ENCODE results near the gene HS1BP3.

HS1BP3 gene

DNA sequence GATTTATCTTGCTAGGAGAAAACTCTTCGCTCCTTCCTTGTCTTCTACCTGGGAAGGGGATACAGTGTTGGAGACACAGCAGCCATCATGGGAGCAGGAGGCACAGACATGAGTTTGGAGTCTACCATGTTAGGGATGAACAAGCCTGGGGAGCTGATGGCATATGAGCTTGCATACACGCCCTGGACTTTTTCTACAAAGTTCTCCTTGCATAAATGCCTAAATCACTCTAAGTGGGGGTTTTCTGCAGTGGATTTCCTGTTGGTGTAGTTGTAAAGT, 3.6 kb upstream of the HS1BP3 start:
- H3K9ac ChIP-seq (ENCODE audit: low read depth, low read length) = no peak overlapping the region
- peaks cover 6% of the 10 kb centered on the region for H3K4me1 ChIP-seq (ENCODE audit: control insufficient read depth, insufficient read depth, low read length)
- peaks cover 18% of the 10 kb centered on the region for H3K27me3 ChIP-seq (ENCODE audit: control insufficient read depth, insufficient read depth, low read length)
- no peak overlapping the region for H3K4me3 ChIP-seq (ENCODE audit: low read depth, low read length)
- no peaks in the 10 kb centered on the region for H3K9me3 ChIP-seq (ENCODE audit: control insufficient read depth, insufficient read depth, low read length)
- H3K36me3 ChIP-seq (ENCODE audit: control insufficient read depth, insufficient read depth, low read length) = no peaks in the 10 kb centered on the region

DNA sequence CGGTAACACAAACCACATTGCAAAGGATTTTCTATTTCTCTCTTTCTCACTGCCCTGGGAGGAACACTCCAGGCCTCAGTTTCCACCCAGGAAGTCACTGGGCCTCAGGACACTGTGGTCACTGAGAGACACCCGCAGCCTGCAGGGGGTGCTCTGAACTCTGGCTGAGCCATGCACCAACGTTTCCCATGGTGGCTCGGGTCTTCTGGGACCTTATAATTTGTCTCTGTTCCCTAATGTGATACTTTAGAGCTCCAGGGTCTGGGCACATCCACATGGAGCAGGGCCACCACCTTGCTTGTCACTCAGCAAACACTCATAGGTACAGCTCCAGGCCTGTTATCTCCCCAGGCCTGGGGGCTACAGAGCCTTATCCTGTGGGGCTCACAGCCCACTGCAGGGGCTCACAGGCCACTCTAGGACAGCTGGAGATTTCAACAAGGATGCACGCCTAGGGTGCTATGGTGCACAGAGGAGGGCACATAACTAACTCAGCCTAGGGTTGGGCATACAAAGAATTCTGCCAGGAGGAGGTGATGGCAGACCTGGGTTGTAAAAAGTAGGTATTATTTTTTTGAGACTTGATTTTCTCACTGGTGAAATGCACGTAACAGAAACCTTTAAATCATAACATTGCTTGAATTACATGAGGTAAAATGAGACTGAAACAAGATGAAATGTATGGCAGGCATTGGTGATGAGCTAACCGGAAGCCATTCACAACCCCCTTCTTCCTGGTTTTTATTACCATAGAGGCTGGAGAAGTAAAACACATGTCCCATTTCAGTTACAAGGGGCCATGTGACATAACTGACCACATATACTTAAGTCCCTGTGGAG, 3.0 kb upstream of the HS1BP3 start:
- Histone ChIP-seq H3K27me3 (ENCODE audit: control insufficient read depth, insufficient read depth, low read length) (peaks cover 18% of the 10 kb centered on the region), H3K4me1 (ENCODE audit: control insufficient read depth, insufficient read depth, low read length) (peaks cover 6% of the 10 kb centered on the region), H3K9ac (ENCODE audit: low read depth, low read length) (no peak overlapping the region), H3K4me3 (ENCODE audit: low read depth, low read length) (no peak overlapping the region), H3K9me3 (ENCODE audit: control insufficient read depth, insufficient read depth, low read length) (no peaks in the 10 kb centered on the region), H3K36me3 (ENCODE audit: control insufficient read depth, insufficient read depth, low read length) (no peaks in the 10 kb centered on the region)

DNA sequence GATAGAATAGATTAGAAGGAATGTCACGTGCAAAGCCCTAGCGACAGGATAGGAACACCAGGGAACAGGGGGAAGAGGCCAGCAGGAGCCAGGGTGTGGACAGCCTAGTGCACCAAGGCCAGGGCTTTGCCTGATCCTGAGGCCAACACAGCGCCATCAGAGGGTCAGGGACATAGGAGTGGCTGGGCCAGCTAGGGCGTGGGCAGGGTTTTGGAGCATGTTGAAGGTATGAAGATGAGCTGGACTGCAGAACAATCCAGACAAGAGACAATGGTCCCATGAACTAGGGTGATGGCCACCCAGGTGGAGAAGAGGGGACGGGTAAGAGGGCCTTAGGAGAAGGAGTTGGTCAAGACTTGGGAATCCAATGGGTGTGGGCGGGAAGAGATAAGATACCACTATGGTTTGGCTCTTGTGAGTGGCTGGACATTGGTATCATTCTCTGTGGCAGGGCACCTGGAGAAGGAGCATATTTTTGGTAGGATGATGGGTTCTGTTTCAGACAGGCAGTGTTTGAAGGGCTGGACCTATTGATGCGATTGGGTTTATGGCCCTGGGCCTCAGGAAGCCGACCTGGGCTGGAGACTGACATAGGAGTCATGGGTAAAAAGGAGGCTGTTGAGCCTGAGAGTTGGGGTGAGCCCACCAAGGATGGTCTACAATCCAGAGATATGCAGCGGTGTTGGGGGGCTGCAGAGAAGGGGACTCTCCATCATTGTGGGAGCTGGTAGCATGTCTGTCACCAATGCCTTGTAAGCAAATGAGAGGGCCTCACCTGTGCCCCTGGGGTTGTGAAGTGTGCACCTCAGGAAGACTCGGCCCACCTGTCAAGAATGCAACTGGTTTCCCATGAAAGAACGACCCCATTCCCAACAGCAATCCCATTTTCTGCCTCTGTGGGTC, 2.0 kb upstream of the HS1BP3 start:
- Histone ChIP-seq H3K4me3 (ENCODE audit: low read depth, low read length) (no peak overlapping the region), H3K4me1 (ENCODE audit: control insufficient read depth, insufficient read depth, low read length) (peaks cover 6% of the 10 kb centered on the region), H3K36me3 (ENCODE audit: control insufficient read depth, insufficient read depth, low read length) (no peaks in the 10 kb centered on the region), H3K9ac (ENCODE audit: low read depth, low read length) (no peak overlapping the region), H3K27me3 (ENCODE audit: control insufficient read depth, insufficient read depth, low read length) (peaks cover 18% of the 10 kb centered on the region), H3K9me3 (ENCODE audit: control insufficient read depth, insufficient read depth, low read length) (no peaks in the 10 kb centered on the region)

DNA sequence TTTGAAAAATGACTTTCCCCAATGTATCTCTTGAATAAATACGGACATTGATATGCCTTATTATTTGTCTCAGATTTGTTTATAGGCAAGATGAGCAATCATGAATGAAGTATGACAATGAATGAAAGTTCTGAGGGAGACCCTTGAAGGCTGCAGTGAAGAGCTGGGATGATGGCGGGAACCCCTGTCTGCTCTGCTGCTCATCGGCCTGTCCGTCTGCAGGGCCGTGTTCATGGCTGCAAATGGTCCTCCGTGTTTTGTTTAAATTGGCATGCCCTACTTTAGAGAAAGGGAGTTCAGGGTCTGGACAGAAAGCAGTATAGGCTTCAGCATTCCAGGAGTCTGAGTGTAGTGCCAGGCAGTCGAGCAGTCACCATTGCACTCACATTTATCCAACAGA, 1.2 kb upstream of the HS1BP3 start:
- no peak overlapping the region for H3K9ac ChIP-seq (ENCODE audit: low read depth, low read length)
- H3K9me3 ChIP-seq (ENCODE audit: control insufficient read depth, insufficient read depth, low read length) = no peaks in the 10 kb centered on the region
- peaks cover 6% of the 10 kb centered on the region for H3K4me1 ChIP-seq (ENCODE audit: control insufficient read depth, insufficient read depth, low read length)
- H3K27me3 ChIP-seq (ENCODE audit: control insufficient read depth, insufficient read depth, low read length) = peaks cover 18% of the 10 kb centered on the region
- no peak overlapping the region for H3K4me3 ChIP-seq (ENCODE audit: low read depth, low read length)
- no peaks in the 10 kb centered on the region for H3K36me3 ChIP-seq (ENCODE audit: control insufficient read depth, insufficient read depth, low read length)

DNA sequence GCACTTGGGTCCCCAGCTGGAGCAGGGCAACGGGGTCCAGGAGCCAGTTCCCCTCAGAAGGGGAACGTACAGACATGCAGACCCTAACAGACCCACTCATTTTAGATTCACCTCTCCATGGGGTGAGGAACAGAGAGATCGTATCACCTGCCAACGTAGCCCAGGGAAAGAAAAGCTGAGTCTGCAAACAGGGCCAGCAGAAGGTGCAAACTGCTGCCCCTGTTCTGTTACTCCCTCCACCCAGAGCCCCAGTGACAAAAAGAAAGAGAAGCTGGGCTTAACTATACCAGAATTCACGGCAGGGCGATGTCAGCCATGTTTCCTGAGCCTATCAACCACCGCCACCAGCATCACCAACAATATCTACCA, 817 bp upstream of the HS1BP3 start:
- Histone ChIP-seq H3K4me3 (ENCODE audit: low read depth, low read length) (peak overlapping the region; percentile 88), H3K4me1 (ENCODE audit: control insufficient read depth, insufficient read depth, low read length) (peaks cover 6% of the 10 kb centered on the region), H3K9ac (ENCODE audit: low read depth, low read length) (peak overlapping the region; percentile 82), H3K36me3 (ENCODE audit: control insufficient read depth, insufficient read depth, low read length) (no peaks in the 10 kb centered on the region), H3K27me3 (ENCODE audit: control insufficient read depth, insufficient read depth, low read length) (peaks cover 18% of the 10 kb centered on the region), H3K9me3 (ENCODE audit: control insufficient read depth, insufficient read depth, low read length) (no peaks in the 10 kb centered on the region)

DNA sequence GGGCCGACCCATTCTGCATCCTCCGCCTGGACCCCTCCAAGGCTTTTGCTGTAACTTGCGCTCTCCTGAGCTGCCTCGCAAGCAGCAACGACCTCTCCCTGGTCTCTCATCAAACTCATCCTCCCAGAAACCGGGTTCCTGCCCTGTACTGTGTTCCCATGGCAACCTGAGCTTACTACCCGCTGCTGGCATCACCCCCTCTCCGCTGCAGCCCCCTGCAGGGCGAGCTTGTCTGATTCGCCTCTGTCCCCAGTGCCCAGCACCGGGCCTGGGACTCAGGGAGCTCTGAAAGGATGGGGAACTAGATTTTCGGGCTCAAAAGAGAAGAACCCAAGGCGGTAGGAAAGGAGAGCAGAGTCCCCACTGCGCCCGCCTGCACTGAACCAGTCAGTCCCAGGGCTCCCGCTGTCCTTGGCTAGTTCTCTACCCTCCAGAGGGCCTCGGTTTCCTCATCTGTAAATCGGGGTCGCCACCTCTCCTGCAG, 463 bp downstream of the HS1BP3 start:
- Histone ChIP-seq H3K4me1 (ENCODE audit: control insufficient read depth, insufficient read depth, low read length) (peaks cover 6% of the 10 kb centered on the region), H3K4me3 (ENCODE audit: low read depth, low read length) (peak overlapping the region; percentile 88), H3K9me3 (ENCODE audit: control insufficient read depth, insufficient read depth, low read length) (no peaks in the 10 kb centered on the region), H3K36me3 (ENCODE audit: control insufficient read depth, insufficient read depth, low read length) (no peaks in the 10 kb centered on the region), H3K9ac (ENCODE audit: low read depth, low read length) (peak overlapping the region; percentile 83), H3K27me3 (ENCODE audit: control insufficient read depth, insufficient read depth, low read length) (peaks cover 18% of the 10 kb centered on the region)

DNA sequence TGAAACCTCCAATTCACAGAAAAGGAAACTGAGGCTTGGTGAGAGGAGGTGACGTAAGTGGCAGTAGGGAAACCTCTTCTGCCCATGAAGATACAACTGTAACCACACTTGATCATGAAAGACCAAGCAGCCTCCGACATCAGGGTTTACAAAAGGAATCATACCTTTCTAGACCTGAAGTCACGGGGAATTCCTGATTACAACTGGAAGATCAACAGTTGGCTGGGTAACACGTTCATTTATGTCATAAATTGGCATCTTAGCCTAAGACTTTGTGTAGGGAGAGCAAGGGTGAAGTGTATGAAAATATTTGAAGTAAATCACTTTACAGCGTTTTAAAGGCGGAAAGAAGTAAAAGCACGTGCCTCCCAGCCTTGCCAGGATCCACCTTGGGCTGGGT, 922 bp downstream of the HS1BP3 start:
- Histone ChIP-seq H3K36me3 (ENCODE audit: control insufficient read depth, insufficient read depth, low read length) (peaks cover 4% of the 10 kb centered on the region), H3K9me3 (ENCODE audit: control insufficient read depth, insufficient read depth, low read length) (no peaks in the 10 kb centered on the region), H3K27me3 (ENCODE audit: control insufficient read depth, insufficient read depth, low read length) (peaks cover 18% of the 10 kb centered on the region), H3K9ac (ENCODE audit: low read depth, low read length) (no peak overlapping the region), H3K4me1 (ENCODE audit: control insufficient read depth, insufficient read depth, low read length) (peaks cover 6% of the 10 kb centered on the region), H3K4me3 (ENCODE audit: low read depth, low read length) (peak overlapping the region; percentile 88)

DNA sequence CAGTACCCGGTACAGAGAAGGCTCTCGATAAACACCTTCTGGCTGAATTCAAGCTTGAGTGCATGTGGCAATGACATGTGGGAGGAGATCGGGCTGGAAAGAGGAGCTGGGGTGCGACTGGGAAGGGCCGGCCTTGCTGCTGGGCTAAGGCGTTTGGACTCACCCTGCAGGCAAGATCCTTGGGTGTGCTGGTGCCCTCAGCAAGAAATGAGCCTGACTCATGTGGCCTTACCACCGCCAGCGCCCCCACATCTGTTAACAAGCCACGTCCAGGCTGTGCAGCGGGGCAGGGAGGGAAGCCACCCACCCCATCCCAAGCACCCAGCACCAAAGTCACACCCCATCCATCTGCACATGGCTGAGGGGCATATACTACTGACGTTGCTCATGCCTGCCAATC, 1.3 kb downstream of the HS1BP3 start:
- peaks cover 17% of the 10 kb centered on the region for H3K27me3 ChIP-seq (ENCODE audit: control insufficient read depth, insufficient read depth, low read length)

DNA sequence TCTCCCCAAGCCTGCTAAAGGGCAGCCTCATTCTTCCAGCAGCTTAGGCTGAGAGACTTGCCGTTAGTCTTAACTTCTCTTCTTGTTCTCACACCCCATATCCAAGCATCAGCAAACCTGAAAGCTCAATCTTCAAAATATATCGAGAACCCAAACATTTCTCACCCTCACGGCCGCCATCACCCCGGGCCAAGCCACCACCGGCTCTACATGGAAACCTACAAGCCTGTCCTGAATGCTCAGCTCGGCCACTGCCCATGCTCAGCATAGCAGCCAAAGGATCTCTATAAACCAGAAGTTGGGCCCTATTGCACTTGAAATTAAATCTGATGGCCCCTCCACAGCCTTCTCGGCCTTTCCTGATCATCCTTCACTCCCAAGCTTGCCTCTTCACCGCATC, 2.1 kb downstream of the HS1BP3 start:
- Histone ChIP-seq H3K36me3 (ENCODE audit: control insufficient read depth, insufficient read depth, low read length) (peaks cover 5% of the 10 kb centered on the region), H3K27me3 (ENCODE audit: control insufficient read depth, insufficient read depth, low read length) (peaks cover 15% of the 10 kb centered on the region), H3K4me1 (ENCODE audit: control insufficient read depth, insufficient read depth, low read length) (peaks cover 6% of the 10 kb centered on the region), H3K4me3 (ENCODE audit: low read depth, low read length) (no peak overlapping the region), H3K9me3 (ENCODE audit: control insufficient read depth, insufficient read depth, low read length) (no peaks in the 10 kb centered on the region), H3K9ac (ENCODE audit: low read depth, low read length) (no peak overlapping the region)

More for the DNA sequence above, 1.3 kb downstream of the HS1BP3 start:
- no peak overlapping the region for H3K4me3 ChIP-seq (ENCODE audit: low read depth, low read length)
- H3K36me3 ChIP-seq (ENCODE audit: control insufficient read depth, insufficient read depth, low read length) = peaks cover 5% of the 10 kb centered on the region
- no peaks in the 10 kb centered on the region for H3K9me3 ChIP-seq (ENCODE audit: control insufficient read depth, insufficient read depth, low read length)
- no peak overlapping the region for H3K9ac ChIP-seq (ENCODE audit: low read depth, low read length)
- H3K4me1 ChIP-seq (ENCODE audit: control insufficient read depth, insufficient read depth, low read length) = peaks cover 6% of the 10 kb centered on the region

DNA sequence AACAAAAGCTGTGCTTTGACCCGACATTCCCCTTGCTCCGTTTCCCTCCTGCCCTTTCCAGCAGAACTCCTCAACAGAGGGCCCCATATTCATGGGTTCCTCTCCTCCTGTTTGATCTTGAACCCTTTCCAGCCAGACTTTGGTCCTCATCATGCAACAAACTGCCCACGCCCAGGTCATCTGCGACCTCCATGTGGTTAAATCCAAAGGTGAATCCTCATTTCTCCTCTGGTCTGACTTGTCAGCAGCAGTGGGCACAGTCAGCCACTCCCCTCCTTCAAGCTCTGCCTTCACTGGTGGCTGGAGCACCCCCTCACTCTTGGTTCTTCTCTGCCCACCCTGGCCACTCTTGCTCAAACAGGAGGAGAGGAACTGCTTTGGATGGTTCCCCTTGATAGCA, 2.7 kb downstream of the HS1BP3 start:
- peaks cover 5% of the 10 kb centered on the region for H3K36me3 ChIP-seq (ENCODE audit: control insufficient read depth, insufficient read depth, low read length)
- H3K9me3 ChIP-seq (ENCODE audit: control insufficient read depth, insufficient read depth, low read length) = no peaks in the 10 kb centered on the region
- H3K4me1 ChIP-seq (ENCODE audit: control insufficient read depth, insufficient read depth, low read length) = peaks cover 6% of the 10 kb centered on the region
- H3K4me3 ChIP-seq (ENCODE audit: low read depth, low read length) = no peak overlapping the region
- no peak overlapping the region for H3K9ac ChIP-seq (ENCODE audit: low read depth, low read length)
- H3K27me3 ChIP-seq (ENCODE audit: control insufficient read depth, insufficient read depth, low read length) = peaks cover 15% of the 10 kb centered on the region

DNA sequence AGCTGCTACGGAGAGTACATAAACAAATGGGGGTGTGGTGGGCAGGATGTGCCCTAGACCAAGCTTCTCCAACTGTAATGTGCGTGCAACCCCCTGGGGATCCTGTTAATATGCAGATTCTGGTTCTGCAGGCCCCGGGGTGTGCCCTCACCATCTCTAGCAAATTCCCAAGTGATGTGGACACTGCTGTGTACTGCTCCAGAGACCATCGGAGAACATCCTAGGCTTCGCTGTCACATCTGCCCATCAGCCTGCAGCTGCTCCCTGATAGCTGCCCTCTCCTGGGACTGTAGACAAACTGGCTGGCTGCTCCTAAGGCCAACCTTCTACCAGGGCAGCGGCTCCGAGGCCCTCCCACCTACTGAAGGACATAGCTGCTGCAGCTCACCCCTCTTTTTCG, 3.2 kb downstream of the HS1BP3 start:
- H3K27me3 ChIP-seq (ENCODE audit: control insufficient read depth, insufficient read depth, low read length) = peaks cover 15% of the 10 kb centered on the region
- H3K4me3 ChIP-seq (ENCODE audit: low read depth, low read length) = no peak overlapping the region
- H3K36me3 ChIP-seq (ENCODE audit: control insufficient read depth, insufficient read depth, low read length) = peaks cover 5% of the 10 kb centered on the region
- no peak overlapping the region for H3K9ac ChIP-seq (ENCODE audit: low read depth, low read length)
- peaks cover 6% of the 10 kb centered on the region for H3K4me1 ChIP-seq (ENCODE audit: control insufficient read depth, insufficient read depth, low read length)
- no peaks in the 10 kb centered on the region for H3K9me3 ChIP-seq (ENCODE audit: control insufficient read depth, insufficient read depth, low read length)

DNA sequence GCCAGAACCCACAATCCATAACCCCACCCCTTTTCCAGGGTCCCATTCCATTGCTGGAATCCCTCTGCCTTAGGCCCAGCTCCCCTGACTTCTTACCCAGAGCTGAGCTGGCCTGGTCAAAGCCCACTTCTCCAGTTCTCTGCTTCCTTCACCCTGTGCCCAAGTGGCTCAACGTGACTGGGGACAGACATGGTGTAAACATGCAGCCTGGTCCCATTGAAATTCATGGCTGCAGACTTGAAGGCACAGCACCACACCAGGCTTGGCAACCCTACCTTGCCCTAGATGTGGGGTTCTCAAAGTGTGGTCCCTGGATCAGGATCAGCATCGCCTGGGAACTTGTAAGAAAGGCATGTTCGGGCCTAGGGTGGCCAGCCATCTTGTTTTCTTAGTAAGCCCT, 3.7 kb downstream of the HS1BP3 start:
- peaks cover 6% of the 10 kb centered on the region for H3K4me1 ChIP-seq (ENCODE audit: control insufficient read depth, insufficient read depth, low read length)
- H3K9ac ChIP-seq (ENCODE audit: low read depth, low read length) = no peak overlapping the region
- peaks cover 13% of the 10 kb centered on the region for H3K27me3 ChIP-seq (ENCODE audit: control insufficient read depth, insufficient read depth, low read length)
- H3K9me3 ChIP-seq (ENCODE audit: control insufficient read depth, insufficient read depth, low read length) = no peaks in the 10 kb centered on the region
- peaks cover 5% of the 10 kb centered on the region for H3K36me3 ChIP-seq (ENCODE audit: control insufficient read depth, insufficient read depth, low read length)
- H3K4me3 ChIP-seq (ENCODE audit: low read depth, low read length) = no peak overlapping the region
